ENCODE results near the gene CAMK2G. TPM values are rescaled to one million over a fixed set of nuclear protein-coding genes. Genes with fewer than 3 reads are reported as not detected.

Gene CAMK2G
- total RNA-seq, 4 donors from 2014 or later, result 34.7 to 159 (median 110) TPM

- H3K4me1 ChIP-seq, result peaks cover 0 to 11% (median under 1%) of the 10 kb centered on the region in 4 donors
- no peaks in the 10 kb centered on the region for H3K36me3 ChIP-seq
- TF ChIP-seq POLR2A (IDR thresholded peaks at IDR 0.05) (no peak), CTCF (IDR thresholded peaks at IDR 0.05) (no peak)
These were observed 7.0 kb upstream of the CAMK2G start for GRCh38 chr10:73881221-73881919.

GRCh38 chr10:73879296-73880173, 5.2 kb upstream of the CAMK2G start:
- DNase-seq, result peak; percentile 91 to 96 (median 92)
- no peak overlapping the region for H3K4me3 ChIP-seq
- no peak for TF ChIP-seq POLR2A (IDR thresholded peaks at IDR 0.05)
- peak; percentile 93 to 98 (median 98) for TF ChIP-seq CTCF (IDR thresholded peaks at IDR 0.05)
- H3K9me3 ChIP-seq, result no peaks in the 10 kb centered on the region
- H3K27ac ChIP-seq, result no peak overlapping the region
- no peaks in the 10 kb centered on the region for H3K27me3 ChIP-seq
- H3K4me1 ChIP-seq, result peaks cover 0 to 24% (median 2%) of the 10 kb centered on the region in 4 donors
- H3K36me3 ChIP-seq, result no peaks in the 10 kb centered on the region

More at GRCh38 chr10:73881221-73881919, 7.0 kb upstream of the CAMK2G start:
- Histone ChIP-seq H3K27ac (no peak overlapping the region), H3K9me3 (no peaks in the 10 kb centered on the region), H3K27me3 (no peaks in the 10 kb centered on the region), H3K4me3 (no peak overlapping the region)
- DNase-seq, result no peak

GRCh38 chr10:73878365-73878764, 4.0 kb upstream of the CAMK2G start:
- H3K9me3 ChIP-seq, result no peaks in the 10 kb centered on the region
- no peak overlapping the region for H3K27ac ChIP-seq
- no peaks in the 10 kb centered on the region for H3K36me3 ChIP-seq
- H3K27me3 ChIP-seq, result no peaks in the 10 kb centered on the region
- DNase-seq, result no peak
- TF ChIP-seq CTCF (IDR thresholded peaks at IDR 0.05) (no peak), POLR2A (IDR thresholded peaks at IDR 0.05) (no peak)
- H3K4me1 ChIP-seq, result peaks cover under 1 to 24% (median 2%) of the 10 kb centered on the region in 4 donors
- no peak overlapping the region for H3K4me3 ChIP-seq

- H3K36me3 ChIP-seq, result no peaks in the 10 kb centered on the region
- no peak for TF ChIP-seq CTCF (IDR thresholded peaks at IDR 0.05)
- no peak for TF ChIP-seq POLR2A (IDR thresholded peaks at IDR 0.05)
- H3K4me3 ChIP-seq, result no peak overlapping the region
- peaks cover 4 to 31% (median 6%) of the 10 kb centered on the region in 4 donors for H3K4me1 ChIP-seq
- H3K27me3 ChIP-seq, result no peaks in the 10 kb centered on the region
- DNase-seq, result no peak
- no peak overlapping the region for H3K27ac ChIP-seq
- H3K9me3 ChIP-seq, result no peaks in the 10 kb centered on the region
These were observed 3.3 kb upstream of the CAMK2G start for GRCh38 chr10:73877533-73878160.

GRCh38 chr10:73876971-73877370, 2.6 kb upstream of the CAMK2G start:
- H3K27ac ChIP-seq, result no peak overlapping the region
- no peaks in the 10 kb centered on the region for H3K27me3 ChIP-seq
- TF ChIP-seq POLR2A (IDR thresholded peaks at IDR 0.05), result no peak
- no peak for TF ChIP-seq CTCF (IDR thresholded peaks at IDR 0.05)
- H3K4me1 ChIP-seq, result peaks cover 4 to 38% (median 6%) of the 10 kb centered on the region in 4 donors
- no peaks in the 10 kb centered on the region for H3K9me3 ChIP-seq
- no peak overlapping the region for H3K4me3 ChIP-seq
- no peaks in the 10 kb centered on the region for H3K36me3 ChIP-seq
- DNase-seq, result no peak

Measured in Peyer's patch (tissue), 4 donors.